Measurements from ENCODE around the gene CCDC157. TPM values are rescaled to one million over a fixed set of nuclear protein-coding genes. Genes with fewer than 3 reads are reported as not detected.

The CCDC157 gene
- total RNA-seq, 2 donors from 2014 or later: 0.65 to 0.84 TPM

- ATAC-seq: peak; percentile 90 to 94
- intact Hi-C loops (cut with DNase I): no loop called here
Observed at GRCh38 chr22:30423959-30424533, 67.2 kb downstream of the CCDC157 start.

GRCh38 chr22:30424534-30425326, 67.9 kb downstream of the CCDC157 start:
- ATAC-seq (no peak), DNase-seq (no peak)
- intact Hi-C loops (cut with DNase I): loop anchor here in 1 of 2 donors (5.0 kb wide), 1 partner anchor 32 kb away; no protein-coding TSS in a partner anchor

More at GRCh38 chr22:30423959-30424533, 67.2 kb downstream of the CCDC157 start:
- peak; percentile 100 for DNase-seq

GRCh38 chr22:30425327-30425615, 68.5 kb downstream of the CCDC157 start:
- ATAC-seq: no peak
- intact Hi-C loops (cut with DNase I): loop anchor here in 1 of 2 donors (5.0 kb wide), 1 partner anchor 33 kb away; no protein-coding TSS in a partner anchor
- no peak for DNase-seq

GRCh38 chr22:30425616-30426387, 69.0 kb downstream of the CCDC157 start, which contains the start of gene MTFP1:
Gene MTFP1 (plus strand): TSS chr22:30425768. CDS start chr22:30425880, 112 bp downstream.
- ATAC-seq (peak in 1 of 2 donors; percentile 2), DNase-seq (peak; percentile 68)
- intact Hi-C loops (cut with DNase I): loop anchor here in 1 of 2 donors (5.0 kb wide), 1 partner anchor 34 kb away; no protein-coding TSS in a partner anchor

Other genes starting within 250 kb of the CCDC157 start
- gene LIF, start 110.2 kb upstream of the CCDC157 start, total RNA-seq: 1 to 10 TPM in 1 of 2 donors, under 1 TPM in 1; 0.94 to 7.0 TPM
- gene OSM, start 90.2 kb upstream of the CCDC157 start, total RNA-seq: 1 to 10 TPM in 1 of 2 donors, under 1 TPM in 1; 0.56 to 1.4 TPM
- gene CASTOR1, start 67.5 kb upstream of the CCDC157 start, total RNA-seq: 1 to 10 TPM; 7.4 to 9.4 TPM
- 10 to 100 TPM; 11.9 to 12.3 TPM for gene TBC1D10A, start 30.1 kb upstream of the CCDC157 start, total RNA-seq
- 100 to 1,000 TPM in 1 of 2 donors, 10 to 100 TPM in 1; 94.3 to 105 TPM for gene SF3A1, start 113 bp upstream of the CCDC157 start, total RNA-seq
- 10 to 100 TPM in 1 of 2 donors, 1 to 10 TPM in 1; 7.5 to 12.9 TPM for gene RNF215, start 30.4 kb downstream of the CCDC157 start, total RNA-seq
- 1 to 10 TPM; 2.1 to 5.7 TPM for gene SEC14L2, start 40.0 kb downstream of the CCDC157 start, total RNA-seq
- 10 to 100 TPM; 21.4 to 33.8 TPM for gene MTFP1, start 68.8 kb downstream of the CCDC157 start, total RNA-seq
- not detected for gene SEC14L3, start 115.0 kb downstream of the CCDC157 start, total RNA-seq
- not detected for gene SEC14L4, start 148.7 kb downstream of the CCDC157 start, total RNA-seq
- under 1 TPM; 0.08 to 0.56 TPM for gene SEC14L6, start 189.7 kb downstream of the CCDC157 start, total RNA-seq
- under 1 TPM; 0.29 to 0.39 TPM for gene GAL3ST1, start 217.7 kb downstream of the CCDC157 start, total RNA-seq
- 10 to 100 TPM; 23.0 to 38.9 TPM for gene PES1, start 234.9 kb downstream of the CCDC157 start, total RNA-seq